Measurements from ENCODE around the gene RYR2. TPM values are rescaled to one million over a fixed set of nuclear protein-coding genes. Genes with fewer than 3 reads are reported as not detected.

The RYR2 gene
- total and polyA plus RNA-seq, 2 of the 8 experiments (the other 6 are each of a cell fraction or from before 2014, with no cell fraction given), result 1.3 to 4.4 TPM

DNA sequence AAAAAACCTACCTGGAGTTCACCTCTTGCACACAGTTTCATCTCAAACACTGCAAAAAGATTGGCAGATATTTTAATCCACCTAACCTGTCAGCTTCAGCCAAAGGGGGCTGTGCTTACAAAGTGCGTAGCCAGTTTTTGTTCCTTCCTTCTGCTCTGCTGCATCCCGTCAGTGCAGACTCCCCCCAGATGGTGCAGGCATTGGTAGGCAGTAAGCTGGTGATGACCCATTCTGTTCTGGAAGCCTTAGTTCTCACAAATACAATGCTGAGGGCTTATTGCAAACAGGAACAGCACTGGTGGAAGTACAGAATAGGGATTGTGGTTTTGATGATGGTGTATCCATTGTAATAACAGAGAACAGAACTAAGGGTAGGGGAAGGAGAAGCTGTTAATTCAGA lies 239.5 kb downstream of the RYR2 start:
- H3K9me3 ChIP-seq (ENCODE audit: insufficient read depth in 2 of 2, low read depth in 1 of 2, low read length in 1 of 2), result no peaks in the 10 kb centered on the region
- H3K4me3 ChIP-seq (ENCODE audit: extremely low read depth in 1 of 4, insufficient read depth in 2 of 4, low read depth in 3 of 4, low read length in 4 of 4), result no peak overlapping the region
- no peak overlapping the region for H4K91ac ChIP-seq (replicated peaks; ENCODE audit: insufficient read length, low read length)
- no peak overlapping the region for H3K18ac ChIP-seq (ENCODE audit: extremely low read depth, low read length)
- no peak overlapping the region for H2AK5ac ChIP-seq (ENCODE audit: low read depth, low read length)
- H2BK12ac ChIP-seq (ENCODE audit: low read depth, low read length), result no peak overlapping the region
- H2BK120ac ChIP-seq (replicated peaks; ENCODE audit: low read depth, low read length), result no peak overlapping the region
- POLR2A ChIA-PET (ENCODE audit: partially characterized antibody), result interaction anchor here (0.6 to 1.2 kb wide), 2 partner anchors 9 to 486 kb away, joined by 3 to 4 read pairs; partner anchors contain the start of gene MTR
- H3K4ac ChIP-seq (replicated peaks; ENCODE audit: insufficient read length, low read depth, low read length), result no peak overlapping the region
- H4K20me1 ChIP-seq (replicated peaks in 1 of 2; ENCODE audit: control insufficient read depth in 1 of 2, insufficient read depth in 2 of 2, low read length in 2 of 2), result no peaks in the 10 kb centered on the region
- no peak overlapping the region for H3K27ac ChIP-seq (ENCODE audit: low read depth, low read length)
- no peak overlapping the region for H3K56ac ChIP-seq (replicated peaks; ENCODE audit: insufficient read length, low read depth, low read length)
- no peak overlapping the region for H2AFZ ChIP-seq (ENCODE audit: low read length)
- no peaks in the 10 kb centered on the region for H3K27me3 ChIP-seq (replicated peaks in 1 of 4; ENCODE audit: control insufficient read depth in 3 of 4, extremely low read depth in 1 of 4, insufficient read depth in 3 of 4, low read length in 3 of 4)
- H3K23me2 ChIP-seq (ENCODE audit: low read depth, low read length), result no peaks in the 10 kb centered on the region
- CTCF ChIA-PET (ENCODE audit: partially characterized antibody), result interaction anchor here (1.2 to 1.5 kb wide), 2 partner anchors 17 to 37 kb away, joined by 3 to 5 read pairs; no protein-coding TSS in a partner anchor
- H3K36me3 ChIP-seq (ENCODE audit: control insufficient read depth in 2 of 4, insufficient read depth in 4 of 4, low read length in 3 of 4), result no peaks in the 10 kb centered on the region
- H3K9ac ChIP-seq (replicated peaks in 1 of 4; ENCODE audit: extremely low read depth in 1 of 4, low read depth in 3 of 4, low read length in 3 of 4), result no peak overlapping the region
- no peak overlapping the region for H4K8ac ChIP-seq (ENCODE audit: extremely low read depth, insufficient read depth, low read length)
- no peaks in the 10 kb centered on the region for H3K79me1 ChIP-seq (ENCODE audit: low read depth, low read length)
- no peak for FAIRE-seq
- H2BK15ac ChIP-seq (ENCODE audit: low read length), result no peak overlapping the region
- no peak overlapping the region for H4K5ac ChIP-seq (ENCODE audit: insufficient read length, low read depth, low read length)
- H2BK20ac ChIP-seq (ENCODE audit: low read length), result no peak overlapping the region
- H3K4me1 ChIP-seq (replicated peaks in 1 of 4; ENCODE audit: control insufficient read depth in 3 of 4, insufficient read depth in 4 of 4, low read length in 3 of 4), result peaks cover 0 to 4% (median 0%) of the 10 kb centered on the region in 4 experiments; a peak in 1 of 7 replicates
- 83% methylated on average over 2 of the region's 2 CpGs; no CpG with 5 or more reads in 1 of the 2 experiments for WGBS, 2 experiments (ENCODE audit: extremely low coverage in 1 of 2, insufficient coverage in 1 of 2, insufficient read length in 1 of 2, insufficient replicate concordance in 2 of 2, low coverage in 1 of 2, low lambda C conversion rate in 2 of 2, missing lambda C conversion rate in 1 of 2)
- H3K4me2 ChIP-seq (ENCODE audit: insufficient read depth in 1 of 2, low read depth in 2 of 2, low read length in 2 of 2), result no peak overlapping the region
- no peak overlapping the region for H3K23ac ChIP-seq (ENCODE audit: insufficient read length)
- DNase-seq (ENCODE audit: low read depth in 1 of 2, low spot score in 2 of 2), result no peak
- no peak overlapping the region for H2BK5ac ChIP-seq (ENCODE audit: low read depth, low read length)
- no peak overlapping the region for H3K14ac ChIP-seq (ENCODE audit: insufficient read length)
- no peaks in the 10 kb centered on the region for H3K79me2 ChIP-seq (ENCODE audit: control insufficient read depth in 1 of 2, insufficient read depth in 2 of 2, low read length in 2 of 2)
- TF ChIP-seq POU5F1 (IDR thresholded peaks at IDR 0.05; ENCODE audit: low read depth, low read length), result no peak
- no peak for TF ChIP-seq SIX5 (IDR thresholded peaks at IDR 0.05; ENCODE audit: low read depth, low read length)
- TF ChIP-seq GTF2F1 (IDR thresholded peaks at IDR 0.05; ENCODE audit: borderline replicate concordance, low read depth, low read length), result no peak
- TF ChIP-seq RFX5 (IDR thresholded peaks at IDR 0.05; ENCODE audit: borderline replicate concordance, low read depth, low read length), result no peak
- no peak for TF ChIP-seq BCL11A (IDR thresholded peaks at IDR 0.05; ENCODE audit: low read depth in 2 of 2, low read length in 2 of 2)
- TF ChIP-seq SAP30 (IDR thresholded peaks at IDR 0.05; ENCODE audit: insufficient read depth, insufficient replicate concordance, low read length), result no peak
- TF ChIP-seq HDAC6 (IDR thresholded peaks at IDR 0.05; ENCODE audit: low read depth, low read length), result no peak
